SU-DHL-6 (cell line): Measurements from ENCODE around the gene HSF2BP.

Experiments
- EZH2phosphoT487 ChIP-seq: fragments of 200-600 bp; sonication (generic), shearing (Covaris generic); conservative IDR thresholded peaks from 2 replicates; pipeline ENCODE4 v1.6.1; 2018; ENCODE audit warnings: mild to moderate bottlenecking, antibody characterized with exemption, low read length, moderate library complexity, mixed read lengths
- TF ChIP-seq, protein P1 (sequence below): fragments of 200-600 bp; sonication (generic); IDR thresholded peaks from one replicate; pipeline ENCODE4 v1.5.1; 2017; ENCODE audit warnings: antibody characterized with exemption, mild to moderate bottlenecking, low read length, moderate library complexity; ENCODE audit not compliant: insufficient read depth, poor library complexity, severe bottlenecking

GRCh38 chr21:43645136-43645891 is 14.0 kb downstream of the HSF2BP start:
- TF ChIP-seq, protein P1, sequence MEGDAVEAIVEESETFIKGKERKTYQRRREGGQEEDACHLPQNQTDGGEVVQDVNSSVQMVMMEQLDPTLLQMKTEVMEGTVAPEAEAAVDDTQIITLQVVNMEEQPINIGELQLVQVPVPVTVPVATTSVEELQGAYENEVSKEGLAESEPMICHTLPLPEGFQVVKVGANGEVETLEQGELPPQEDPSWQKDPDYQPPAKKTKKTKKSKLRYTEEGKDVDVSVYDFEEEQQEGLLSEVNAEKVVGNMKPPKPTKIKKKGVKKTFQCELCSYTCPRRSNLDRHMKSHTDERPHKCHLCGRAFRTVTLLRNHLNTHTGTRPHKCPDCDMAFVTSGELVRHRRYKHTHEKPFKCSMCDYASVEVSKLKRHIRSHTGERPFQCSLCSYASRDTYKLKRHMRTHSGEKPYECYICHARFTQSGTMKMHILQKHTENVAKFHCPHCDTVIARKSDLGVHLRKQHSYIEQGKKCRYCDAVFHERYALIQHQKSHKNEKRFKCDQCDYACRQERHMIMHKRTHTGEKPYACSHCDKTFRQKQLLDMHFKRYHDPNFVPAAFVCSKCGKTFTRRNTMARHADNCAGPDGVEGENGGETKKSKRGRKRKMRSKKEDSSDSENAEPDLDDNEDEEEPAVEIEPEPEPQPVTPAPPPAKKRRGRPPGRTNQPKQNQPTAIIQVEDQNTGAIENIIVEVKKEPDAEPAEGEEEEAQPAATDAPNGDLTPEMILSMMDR: no peak
- TF ChIP-seq EZH2phosphoT487: no peak
